HepG2 (cell line): ENCODE measurements around the gene CLDND2. TPM values are rescaled to one million over a fixed set of nuclear protein-coding genes. Genes with fewer than 3 reads are reported as not detected.

Experiments
- ATAC-seq: fragments of 200-7000 bp; cut with Tn5 transposase; 3 replicates; pipeline ENCODE4 v1.9.1; 2020; ENCODE audit warnings: mild to moderate bottlenecking, moderate library complexity
- BruUV-seq: library from RNA; stranded (reverse); fragments of 400-500 nt; replicated peaks from 2 replicates; lab custom pipeline; 2021; lab: Mats Ljungman, UMichigan
- CTCF ChIA-PET: fragments of 300-600 bp; formaldehyde crosslinking; extraction: SDS; loops from one replicate; lab custom pipeline; 2021; ENCODE audit warnings: low total read pairs, inconsistent platforms, low intra/inter-chr PET ratio; lab: Yijun Ruan, JAX
- POLR2A ChIA-PET: fragments of 350-600 bp; sonication (Branson Sonifier 250); formaldehyde crosslinking; loops from one replicate; lab custom pipeline; 2020; ENCODE audit warnings: antibody characterized with exemption, inconsistent platforms; lab: Yijun Ruan, JAX
- DNase-seq: peaks from one replicate; pipeline ENCODE4 v3.0.0-alpha.2; 2015; ENCODE audit warnings: low spot score
- FAIRE-seq: peaks from 3 replicates; lab custom pipeline; 2011; peaks lifted over from hg19 to GRCh38; lab: Jason Lieb, UNC
- H2AFZ ChIP-seq: one replicate; pipeline ENCODE4 v1.6.1; 2011; ENCODE audit warnings: low read length, inconsistent platforms
- H3K27ac ChIP-seq: fragments of 300-600 bp; 3 replicates; pipeline ENCODE4 v1.8.0; 2011; ENCODE audit warnings: mixed run types, mild to moderate bottlenecking, mixed read lengths, low read length, inconsistent platforms; ENCODE audit not compliant: insufficient read depth; ENCODE audit errors: extremely low read length
- H3K27me3 ChIP-seq, 2 experiments: fragments of 200-600 bp in 1 of 2; 2 replicates in 1 of 2; 3 replicates in 1 of 2; pipeline versions ENCODE4 v1.6.0 to v1.8.0; 2011; ENCODE audit warnings: low read length in 2 of 2, mild to moderate bottlenecking in 2 of 2, moderate library complexity in 2 of 2, inconsistent platforms in 1 of 2; ENCODE audit not compliant: insufficient read depth in 2 of 2, control insufficient read depth in 1 of 2
- H3K36me3 ChIP-seq, 2 experiments: fragments of 200-600 bp in 1 of 2; replicated peaks in 1 of 2; 2 replicates in 1 of 2; 3 replicates in 1 of 2; pipeline versions ENCODE4 v1.5.1 to v1.8.0; 2011; ENCODE audit warnings: low read length in 2 of 2, inconsistent platforms in 1 of 2; ENCODE audit not compliant: insufficient read depth in 2 of 2, control insufficient read depth in 1 of 2
- H3K4me1 ChIP-seq: 2 replicates; pipeline ENCODE4 v1.5.1; 2012; ENCODE audit warnings: low read length, inconsistent platforms; ENCODE audit not compliant: insufficient read depth
- H3K4me2 ChIP-seq: 2 replicates; pipeline ENCODE4 v1.6.0; 2011; ENCODE audit warnings: low read depth, low read length, inconsistent platforms
- H3K4me3 ChIP-seq, 3 experiments: fragments of 200-600 bp in 1 of 3; sonication (generic), shearing (Covaris generic) in 1 of 3; replicated peaks in 1 of 3; 2 replicates each; pipeline ENCODE4 v1.5.1; 2011 to 2016; ENCODE audit warnings: low read length in 3 of 3, inconsistent platforms in 2 of 3, low read depth in 2 of 3, mild to moderate bottlenecking in 2 of 3, control low read depth in 1 of 3, mixed read lengths in 1 of 3; ENCODE audit not compliant: insufficient read depth in 1 of 3
- H3K79me2 ChIP-seq: one replicate; pipeline ENCODE4 v1.6.1; 2011; ENCODE audit warnings: low read length, inconsistent platforms; ENCODE audit not compliant: insufficient read depth
- H3K9ac ChIP-seq: 2 replicates; pipeline ENCODE4 v1.6.0; 2011; ENCODE audit warnings: mild to moderate bottlenecking, low read depth, low read length, inconsistent platforms; ENCODE audit not compliant: insufficient read depth
- H3K9me3 ChIP-seq: 2 replicates; pipeline ENCODE4 v1.5.1; 2012; ENCODE audit warnings: mild to moderate bottlenecking, low read length
- H4K20me1 ChIP-seq: 2 replicates; pipeline ENCODE4 v1.6.0; 2011; ENCODE audit warnings: inconsistent platforms, mild to moderate bottlenecking, low read length, moderate library complexity; ENCODE audit not compliant: insufficient read depth
- AGO1 ChIP-seq: fragments of 200-400 bp; formaldehyde crosslinking; IDR thresholded peaks from 2 replicates; pipeline ENCODE4 v1.6.1; 2017; ENCODE audit warnings: mild to moderate bottlenecking, low read depth, low read length, moderate library complexity; ENCODE audit not compliant: poor library complexity, severe bottlenecking
- BHLHE40 ChIP-seq: IDR thresholded peaks from 2 replicates; pipeline ENCODE4 v1.6.1; 2011; ENCODE audit warnings: low read length, improper control_type of control experiment
- EED ChIP-seq: sonication (generic); formaldehyde crosslinking; IDR thresholded peaks from 2 replicates; pipeline ENCODE4 v1.5.0; 2020; ENCODE audit warnings: mild to moderate bottlenecking, missing genetic modification reagents
- FOXK1 ChIP-seq: sonication (generic); formaldehyde crosslinking; IDR thresholded peaks from 2 replicates; pipeline ENCODE4 v1.4.0; 2020; ENCODE audit warnings: low read depth, missing genetic modification reagents, borderline replicate concordance
- GMEB1 ChIP-seq: sonication (generic); formaldehyde crosslinking; IDR thresholded peaks from 2 replicates; pipeline ENCODE4 v1.5.1; 2020; ENCODE audit warnings: missing genetic modification reagents, mild to moderate bottlenecking, borderline replicate concordance
- HNRNPH1 ChIP-seq: fragments of 200-400 bp; formaldehyde crosslinking; optimal IDR thresholded peaks from 2 replicates; pipeline ENCODE3; 2017; ENCODE audit warnings: mild to moderate bottlenecking, low read depth, low read length
- MAZ ChIP-seq, 2 experiments: sonication (generic) in 1 of 2; formaldehyde crosslinking in 1 of 2; IDR thresholded peaks; 2 replicates each; pipeline versions ENCODE4 v1.5.0 to v1.6.1; 2012 to 2020; ENCODE audit warnings: low read depth in 2 of 2, mild to moderate bottlenecking in 2 of 2, borderline replicate concordance in 1 of 2, improper control_type of control experiment in 1 of 2, low read length in 1 of 2, missing genetic modification reagents in 1 of 2, moderate library complexity in 1 of 2
- NFIB ChIP-seq: sonication (generic); formaldehyde crosslinking; IDR thresholded peaks from 2 replicates; pipeline ENCODE4 v1.9.0; 2021; ENCODE audit warnings: missing genetic modification reagents, mild to moderate bottlenecking, borderline replicate concordance
- PITX1 ChIP-seq: sonication (generic); formaldehyde crosslinking; IDR thresholded peaks from 2 replicates; pipeline ENCODE4 v1.5.1; 2020; ENCODE audit warnings: mild to moderate bottlenecking, missing genetic modification reagents
- POLR2G ChIP-seq: fragments of 200-400 bp; formaldehyde crosslinking; IDR thresholded peaks from 2 replicates; pipeline ENCODE4 v1.6.1; 2018; ENCODE audit warnings: mild to moderate bottlenecking, low read depth, low read length, moderate library complexity
- SAFB2 ChIP-seq: sonication (generic); formaldehyde crosslinking; IDR thresholded peaks from 2 replicates; pipeline ENCODE4 v1.5.1; 2020; ENCODE audit warnings: missing genetic modification reagents, low read depth, mild to moderate bottlenecking, borderline replicate concordance
- TAF15 ChIP-seq: fragments of 200-400 bp; formaldehyde crosslinking; IDR thresholded peaks from one replicate; pipeline ENCODE4 v1.6.1; 2018; ENCODE audit warnings: mild to moderate bottlenecking, low read depth, low read length; ENCODE audit not compliant: poor library complexity, severe bottlenecking
- ZKSCAN5 ChIP-seq: sonication (generic); formaldehyde crosslinking; IDR thresholded peaks from 2 replicates; pipeline ENCODE4 v1.5.1; 2020; ENCODE audit warnings: mild to moderate bottlenecking, missing genetic modification reagents
- ZNF44 ChIP-seq: sonication (generic); formaldehyde crosslinking; IDR thresholded peaks from 2 replicates; pipeline ENCODE4 v1.5.1; 2020; ENCODE audit warnings: mild to moderate bottlenecking, missing genetic modification reagents
- ZNF513 ChIP-seq: sonication (generic); formaldehyde crosslinking; conservative IDR thresholded peaks from 2 replicates; pipeline ENCODE4 v1.5.0; 2020; ENCODE audit warnings: missing genetic modification reagents
- ZNF563 ChIP-seq: sonication (generic); formaldehyde crosslinking; IDR thresholded peaks from 2 replicates; pipeline ENCODE4 v1.8.0; 2022; ENCODE audit warnings: mild to moderate bottlenecking, moderate library complexity, missing genetic modification reagents
- ZNF788 ChIP-seq: sonication (generic); formaldehyde crosslinking; IDR thresholded peaks from 2 replicates; pipeline ENCODE4 v1.5.0; 2020; ENCODE audit warnings: mild to moderate bottlenecking, missing genetic modification reagents, borderline replicate concordance
- ZSCAN22 ChIP-seq: sonication (generic); formaldehyde crosslinking; IDR thresholded peaks from 2 replicates; pipeline ENCODE4 v1.4.0; 2020; ENCODE audit warnings: mild to moderate bottlenecking, missing genetic modification reagents
- ZSCAN25 ChIP-seq: sonication (generic); formaldehyde crosslinking; IDR thresholded peaks from 2 replicates; pipeline ENCODE4 v1.8.0; 2022; ENCODE audit warnings: mild to moderate bottlenecking, missing genetic modification reagents
- WGBS: methylation state at CpG from one replicate; pipeline ENCODE4 v1.1.6; 2017; ENCODE audit warnings: low lambda C conversion rate; 5-methylcytosine and 5-hydroxymethylcytosine counted together
- in situ Hi-C: cut with HindIII; loops from 2 replicates; pipeline ENCODE4 v1.10.0; 2017; ENCODE audit warnings: low pct_unique_long_range_greater_than_20kb; ENCODE audit not compliant: extremely low pct_ligation_motif_present
- intact Hi-C: fragments of 100-400 bp; cut with micrococcal nuclease; formaldehyde crosslinking; loops from one replicate; pipeline ENCODE4 v1.10.0; 2022; ENCODE audit not compliant: unreplicated experiment
- polyA plus RNA-seq, 8 experiments: library from polyadenylated mRNA; depleted of rRNA in 3 of 8; stranded (reverse) in 7 of 8; unstranded in 1 of 8; fragments of >200 nt; fragmentation: Illumina TruSeq in 4 of 8; extraction: Trizol in 4 of 8; gene quantifications; 2 replicates each; pipeline versions ENCODE4 v1.2.1 to v1.2.3, GENCODE V29; 2011 to 2016; ENCODE audit warnings: low read depth in 4 of 8, missing spikeins in 1 of 8, mixed read lengths in 1 of 8; ENCODE audit not compliant: insufficient read depth in 1 of 8
- total RNA-seq, 5 experiments: library from RNA; depleted of rRNA; stranded (reverse); fragments of >200 nt; fragmentation: Illumina TruSeq; extraction: Trizol; gene quantifications; 2 replicates each; pipeline ENCODE4 v1.2.3, GENCODE V29; 2016; ENCODE audit warnings: low read depth in 1 of 5

CLDND2 gene
- total and polyA plus RNA-seq, 2 of the 13 experiments (the other 11 are each of a cell fraction or from before 2014, with no cell fraction given) = 0.84 to 1.8 TPM

- no peak overlapping the region for H2AFZ ChIP-seq
- H3K9me3 ChIP-seq = no peaks in the 10 kb centered on the region
- peaks cover 61% of the 10 kb centered on the region for H3K79me2 ChIP-seq
- intact Hi-C loops = no loop called here
- H3K4me2 ChIP-seq = peak overlapping the region; percentile 100
- peak overlapping the region; percentile 99 for H3K9ac ChIP-seq
- WGBS = 13% methylated on average over 6 of the region's 16 CpGs
- H3K27ac ChIP-seq = peak overlapping the region; percentile 79
- H3K4me1 ChIP-seq = peaks cover 86% of the 10 kb centered on the region
- ATAC-seq (no peak), FAIRE-seq (no peak), DNase-seq (no peak)
- no peaks in the 10 kb centered on the region; a peak in 1 of 5 replicates for H3K27me3 ChIP-seq
- peaks cover 14 to 30% of the 10 kb centered on the region in 2 experiments for H3K36me3 ChIP-seq
- CTCF ChIA-PET = no interaction called here
- peaks cover 9% of the 10 kb centered on the region for H4K20me1 ChIP-seq
- peak overlapping the region; percentile 56 to 82 (median 72) for H3K4me3 ChIP-seq
- BruUV-seq = no TSS peak
- POLR2A ChIA-PET = interaction anchor here (1.4 to 7.2 kb wide), 5 partner anchors 10 to 55 kb away, joined by 4 to 259 read pairs (median 69); partner anchors contain the start of genes ETFB, NKG7 and VSIG10L
- in situ Hi-C loops = no loop called here
- TF ChIP-seq NFIB (CRISPR knock-in tag) (no peak), HNRNPH1 (peak; percentile 35), ZNF788 (CRISPR knock-in tag) (peak; percentile 59; the same call in 1 of the 2 replicates), AGO1 (peak; percentile 38), SAFB2 (no peak), ZSCAN22 (CRISPR knock-in tag) (no peak), BHLHE40 (no peak), ZNF563 (CRISPR knock-in tag) (0 out of 2 replicates have a peak, but pooled peaks have one; percentile 6), ZNF44 (CRISPR knock-in tag) (0 out of 2 replicates have a peak, but pooled peaks have one; percentile 74), POLR2G (peak; percentile 58), EED (CRISPR knock-in tag) (0 out of 2 replicates have a peak, but pooled peaks have one; percentile 39), ZSCAN25 (CRISPR knock-in tag) (0 out of 2 replicates have a peak, but pooled peaks have one; percentile 39), ZNF513 (CRISPR knock-in tag) (no peak), TAF15 (peak; percentile 51), GMEB1 (CRISPR knock-in tag) (0 out of 2 replicates have a peak, but pooled peaks have one; percentile 30), FOXK1 (CRISPR knock-in tag) (no peak), MAZ (IDR thresholded peaks at IDR 0.05; ENCODE audit: borderline replicate concordance, low read depth, low read length) (no peak), MAZ (CRISPR knock-in tag; IDR thresholded peaks at IDR 0.05; ENCODE audit: low read depth) (0 out of 2 replicates have a peak, but pooled peaks have one; percentile 34), ZKSCAN5 (CRISPR knock-in tag) (0 out of 2 replicates have a peak, but pooled peaks have one; percentile 37), PITX1 (CRISPR knock-in tag) (0 out of 2 replicates have a peak, but pooled peaks have one; percentile 31)
Measured at GRCh38 chr19:51352783-51353360, 15.9 kb downstream of the CLDND2 start.
